Common myeloid progenitor, CD34-positive (primary cell): Measurements from ENCODE around the gene FAAP24. TPM values are rescaled to one million over a fixed set of nuclear protein-coding genes. Genes with fewer than 3 reads are reported as not detected.

Experiments used
- CTCF ChIA-PET: fragments of 350-600 bp; sonication (Branson Sonifier 250); formaldehyde crosslinking; loops from one replicate; lab custom pipeline; 2021; ENCODE audit warnings: antibody characterized with exemption; lab: Charles Lee
- POLR2A ChIA-PET: fragments of 350-600 bp; sonication (Branson Sonifier 250); formaldehyde crosslinking; loops from one replicate; lab custom pipeline; 2021; ENCODE audit warnings: antibody characterized with exemption; lab: Charles Lee
- DNase-seq, 3 donors: peaks; one replicate each; pipeline versions ENCODE4 v3.0.0 to v3.0.0-alpha.2; 2013
- H3K27ac ChIP-seq, 2 experiments: 1 replicate in 1 of 2; 2 replicates in 1 of 2; pipeline ENCODE4 v1.7.0; 2013; ENCODE audit warnings: inconsistent platforms in 2 of 2, low read length in 2 of 2, mild to moderate bottlenecking in 2 of 2, low read depth in 1 of 2, moderate library complexity in 1 of 2; ENCODE audit not compliant: severe bottlenecking in 2 of 2, insufficient read depth in 1 of 2, poor library complexity in 1 of 2
- H3K27me3 ChIP-seq, 5 experiments: replicated peaks in 2 of 5; 1 replicate in 3 of 5; 2 replicates in 2 of 5; pipeline versions ENCODE4 v1.6.1 to v1.7.0; 2013; ENCODE audit warnings: low read length in 4 of 5, mild to moderate bottlenecking in 2 of 5, moderate library complexity in 2 of 5, inconsistent platforms in 1 of 5; ENCODE audit not compliant: insufficient read depth in 5 of 5, control insufficient read depth in 4 of 5
- H3K36me3 ChIP-seq, 4 experiments: 1 replicate in 2 of 4; 2 replicates in 2 of 4; pipeline versions ENCODE4 v1.6.1 to v1.7.0; 2013; ENCODE audit warnings: low read length in 3 of 4, control low read depth in 1 of 4, mild to moderate bottlenecking in 1 of 4; ENCODE audit not compliant: control insufficient read depth in 4 of 4, insufficient read depth in 4 of 4
- H3K4me1 ChIP-seq, 4 experiments: 1 replicate in 3 of 4; 2 replicates in 1 of 4; pipeline versions ENCODE4 v1.6.1 to v1.7.1; 2013; ENCODE audit warnings: low read length in 3 of 4, mild to moderate bottlenecking in 3 of 4, control low read depth in 1 of 4, inconsistent platforms in 1 of 4, moderate library complexity in 1 of 4; ENCODE audit not compliant: control insufficient read depth in 4 of 4, insufficient read depth in 4 of 4; ENCODE audit errors: control extremely low read depth in 1 of 4
- H3K4me3 ChIP-seq, 7 experiments: 1 replicate in 4 of 7; 2 replicates in 3 of 7; pipeline versions ENCODE4 v1.5.1 to v1.7.0; 2013; ENCODE audit warnings: mild to moderate bottlenecking in 7 of 7, low read length in 6 of 7, moderate library complexity in 6 of 7, inconsistent platforms in 2 of 7, low read depth in 2 of 7, control low read depth in 1 of 7; ENCODE audit not compliant: insufficient read depth in 4 of 7, control insufficient read depth in 1 of 7; ENCODE audit errors: extremely low read depth in 1 of 7
- H3K9me3 ChIP-seq, 5 experiments: 1 replicate in 4 of 5; 2 replicates in 1 of 5; pipeline versions ENCODE4 v1.6.1 to v1.7.1; 2013; ENCODE audit warnings: low read length in 4 of 5, mild to moderate bottlenecking in 2 of 5, inconsistent platforms in 1 of 5, low read depth in 1 of 5, moderate library complexity in 1 of 5; ENCODE audit not compliant: control insufficient read depth in 4 of 5, insufficient read depth in 2 of 5; ENCODE audit errors: control extremely low read depth in 1 of 5
- WGBS: methylation state at CpG from one replicate; pipeline ENCODE4 v1.1.5; 2013; ENCODE audit not compliant: insufficient coverage; 5-methylcytosine and 5-hydroxymethylcytosine counted together
- polyA plus RNA-seq: library from polyadenylated mRNA; unstranded; fragments of 120-200 nt; gene quantifications from one replicate; pipeline ENCODE4 v1.2.1, GENCODE V29; 2013

The FAAP24 gene
- polyA plus RNA-seq: 2.1 TPM

GRCh38 chr19:32971715-32972540 is at the start of gene FAAP24, which contains the start of gene CEP89:
Gene FAAP24 (plus strand): TSS chr19:32972242. CDS start chr19:32973197, 955 bp downstream.
Gene CEP89 (minus strand): TSS chr19:32971958. CDS start chr19:32971874, 84 bp downstream.
- H3K9me3 ChIP-seq: no peaks in the 10 kb centered on the region
- H3K36me3 ChIP-seq: peaks cover 0 to 7% (median under 1%) of the 10 kb centered on the region in 4 experiments
- 2% methylated on average over 54 of the region's 57 CpGs for WGBS
- peaks cover 0 to 12% (median 8%) of the 10 kb centered on the region in 4 experiments for H3K4me1 ChIP-seq
- no peaks in the 10 kb centered on the region for H3K27me3 ChIP-seq
- peak within 1 kb of the TSS; percentile 66 to 86 (median 80) for H3K4me3 ChIP-seq
- POLR2A ChIA-PET: interaction anchor here (0.6 kb wide), 1 partner anchor 60 kb away, joined by 6 read pairs; no protein-coding TSS in a partner anchor
- peak; percentile 99 to 100 (median 99) for DNase-seq
- H3K27ac ChIP-seq: peak within 1 kb of the TSS; percentile 62 to 84
- CTCF ChIA-PET: interaction anchor here (0.6 kb wide), 2 partner anchors 96 to 282 kb away, joined by 3 read pairs; no protein-coding TSS in a partner anchor

GRCh38 chr19:32924200-32924599 is 47.8 kb upstream of the FAAP24 start:
- ChIA-PET CTCF (no interaction called here), POLR2A (no interaction called here)
- Histone ChIP-seq H3K4me3 (no peak overlapping the region), H3K4me1 (no peaks in the 10 kb centered on the region), H3K9me3 (peaks cover 0 to 13% (median 9%) of the 10 kb centered on the region in 5 experiments), H3K27ac (no peak overlapping the region), H3K36me3 (peaks cover 6 to 30% (median 19%) of the 10 kb centered on the region in 4 experiments), H3K27me3 (no peaks in the 10 kb centered on the region)
- WGBS: 98% methylated on average over 6 of the region's 6 CpGs
- DNase-seq: no peak

GRCh38 chr19:32928806-32929205 is 43.2 kb upstream of the FAAP24 start:
- Histone ChIP-seq H3K9me3 (peaks cover 0 to 13% (median 9%) of the 10 kb centered on the region in 5 experiments), H3K4me1 (no peaks in the 10 kb centered on the region), H3K27ac (no peak overlapping the region), H3K4me3 (no peak overlapping the region), H3K36me3 (peaks cover 9 to 50% (median 22%) of the 10 kb centered on the region in 4 experiments), H3K27me3 (no peaks in the 10 kb centered on the region)
- ChIA-PET POLR2A (no interaction called here), CTCF (no interaction called here)
- DNase-seq: no peak
- WGBS: no CpG with 5 or more reads among the region's 2 CpGs

GRCh38 chr19:32930567-32930966 is 41.5 kb upstream of the FAAP24 start:
- Histone ChIP-seq H3K4me3 (no peak overlapping the region), H3K27me3 (no peaks in the 10 kb centered on the region), H3K36me3 (peaks cover 6 to 57% (median 22%) of the 10 kb centered on the region in 4 experiments), H3K4me1 (no peaks in the 10 kb centered on the region), H3K9me3 (peaks cover 0 to 13% (median 9%) of the 10 kb centered on the region in 5 experiments), H3K27ac (no peak overlapping the region)
- DNase-seq: no peak
- WGBS: 100% methylated on average over 4 of the region's 8 CpGs
- POLR2A ChIA-PET: no interaction called here
- CTCF ChIA-PET: no interaction called here

GRCh38 chr19:32933571-32933970 is 38.5 kb upstream of the FAAP24 start:
- H3K9me3 ChIP-seq: peaks cover 0 to 4% (median 2%) of the 10 kb centered on the region in 5 experiments
- ChIA-PET POLR2A (interaction anchor here (0.5 kb wide), 1 partner anchor 55 kb away, joined by 4 read pairs; no protein-coding TSS in a partner anchor), CTCF (interaction anchor here (1.4 kb wide), 1 partner anchor 15 kb away, joined by 3 read pairs; no protein-coding TSS in a partner anchor)
- H3K4me1 ChIP-seq: no peaks in the 10 kb centered on the region
- no peak for DNase-seq
- no peak overlapping the region for H3K4me3 ChIP-seq
- H3K27me3 ChIP-seq: no peaks in the 10 kb centered on the region
- 100% methylated on average over 2 of the region's 3 CpGs for WGBS
- H3K36me3 ChIP-seq: peaks cover 5 to 67% (median 20%) of the 10 kb centered on the region in 4 experiments
- no peak overlapping the region for H3K27ac ChIP-seq

- H3K27me3 ChIP-seq: no peaks in the 10 kb centered on the region
- no peaks in the 10 kb centered on the region for H3K9me3 ChIP-seq
- CTCF ChIA-PET: no interaction called here
- H3K27ac ChIP-seq: no peak overlapping the region
- 98% methylated on average over 7 of the region's 9 CpGs for WGBS
- H3K4me1 ChIP-seq: no peaks in the 10 kb centered on the region
- no peak overlapping the region for H3K4me3 ChIP-seq
- peaks cover 2 to 48% (median 14%) of the 10 kb centered on the region in 4 experiments for H3K36me3 ChIP-seq
- DNase-seq: no peak
- POLR2A ChIA-PET: no interaction called here
Observed at GRCh38 chr19:32935629-32936028, 36.4 kb upstream of the FAAP24 start.

GRCh38 chr19:32936065-32936464 is 36.0 kb upstream of the FAAP24 start:
- peaks cover 2 to 44% (median 12%) of the 10 kb centered on the region in 4 experiments for H3K36me3 ChIP-seq

More at GRCh38 chr19:32936065-32936464, 36.0 kb upstream of the FAAP24 start:
- H3K4me3 ChIP-seq: no peak overlapping the region
- DNase-seq: no peak
- ChIA-PET POLR2A (no interaction called here), CTCF (no interaction called here)
- no peaks in the 10 kb centered on the region for H3K4me1 ChIP-seq
- no peaks in the 10 kb centered on the region for H3K9me3 ChIP-seq
- H3K27ac ChIP-seq: no peak overlapping the region
- 93% methylated on average over 8 of the region's 8 CpGs for WGBS
- no peaks in the 10 kb centered on the region for H3K27me3 ChIP-seq
